GM20431 (cell line): Measurements from ENCODE around the gene PPARA.
"Not testable (repeated sequence)": the region's sequence is repeated elsewhere in the genome, so short reads cannot be mapped to it uniquely, and the experiment has no call there.

ENCODE experiments used
- in situ Hi-C: fragments of 300-500 bp; cut with MseI, MboI; formaldehyde crosslinking; loops from one replicate; pipeline ENCODE4 v1.15.0; 2020; ENCODE audit warnings: low sequenced_read_pairs; ENCODE audit not compliant: unreplicated experiment

Gene PPARA

GRCh38 chr22:46124383-46125144, 25.8 kb upstream of the PPARA start:
- in situ Hi-C loops = loop anchor here (25.0 kb wide), 1 partner anchor 413 kb away; the partner anchor contains the start of gene CELSR1

- in situ Hi-C loops = no loop called here
These were observed 25.0 kb upstream of the PPARA start for GRCh38 chr22:46125311-46125710.

GRCh38 chr22:46125816-46126765, 24.2 kb upstream of the PPARA start:
- in situ Hi-C loops = no loop called here

GRCh38 chr22:46126853-46127385, 23.4 kb upstream of the PPARA start:
- in situ Hi-C loops = no loop called here

- in situ Hi-C loops = no loop called here
These were observed 22.8 kb upstream of the PPARA start for GRCh38 chr22:46127556-46127955.

- in situ Hi-C loops = no loop called here
These were observed 21.7 kb upstream of the PPARA start for GRCh38 chr22:46128606-46129005.

- in situ Hi-C loops = no loop called here
These were observed 20.8 kb upstream of the PPARA start for GRCh38 chr22:46129390-46130041.

- in situ Hi-C loops = no loop called here
These were observed 19.2 kb upstream of the PPARA start for GRCh38 chr22:46131151-46131587.

GRCh38 chr22:46132193-46132829, 18.0 kb upstream of the PPARA start:
- in situ Hi-C loops = not testable (repeated sequence)

- in situ Hi-C loops = no loop called here
These were observed 17.3 kb upstream of the PPARA start for GRCh38 chr22:46132830-46133587.

GRCh38 chr22:46133588-46133855, 16.8 kb upstream of the PPARA start:
- in situ Hi-C loops = no loop called here

- in situ Hi-C loops = no loop called here
These were observed 16.1 kb upstream of the PPARA start for GRCh38 chr22:46134111-46134705.

GRCh38 chr22:46135611-46136485, 14.5 kb upstream of the PPARA start:
- in situ Hi-C loops = no loop called here

GRCh38 chr22:46136486-46137217, 13.7 kb upstream of the PPARA start:
- in situ Hi-C loops = no loop called here

GRCh38 chr22:46137218-46137766, 13.0 kb upstream of the PPARA start:
- in situ Hi-C loops = no loop called here

GRCh38 chr22:46138058-46138797, 12.1 kb upstream of the PPARA start:
- in situ Hi-C loops = no loop called here
